ENCODE measurements around the gene CCNT1. TPM values are rescaled to one million over a fixed set of nuclear protein-coding genes. Genes with fewer than 3 reads are reported as not detected.
"Not testable (repeated sequence)": the region's sequence is repeated elsewhere in the genome, so short reads cannot be mapped to it uniquely, and the experiment has no call there.

Gene CCNT1
- total RNA-seq, 1 experiment from 2014 or later, result 16.7 TPM

DNA sequence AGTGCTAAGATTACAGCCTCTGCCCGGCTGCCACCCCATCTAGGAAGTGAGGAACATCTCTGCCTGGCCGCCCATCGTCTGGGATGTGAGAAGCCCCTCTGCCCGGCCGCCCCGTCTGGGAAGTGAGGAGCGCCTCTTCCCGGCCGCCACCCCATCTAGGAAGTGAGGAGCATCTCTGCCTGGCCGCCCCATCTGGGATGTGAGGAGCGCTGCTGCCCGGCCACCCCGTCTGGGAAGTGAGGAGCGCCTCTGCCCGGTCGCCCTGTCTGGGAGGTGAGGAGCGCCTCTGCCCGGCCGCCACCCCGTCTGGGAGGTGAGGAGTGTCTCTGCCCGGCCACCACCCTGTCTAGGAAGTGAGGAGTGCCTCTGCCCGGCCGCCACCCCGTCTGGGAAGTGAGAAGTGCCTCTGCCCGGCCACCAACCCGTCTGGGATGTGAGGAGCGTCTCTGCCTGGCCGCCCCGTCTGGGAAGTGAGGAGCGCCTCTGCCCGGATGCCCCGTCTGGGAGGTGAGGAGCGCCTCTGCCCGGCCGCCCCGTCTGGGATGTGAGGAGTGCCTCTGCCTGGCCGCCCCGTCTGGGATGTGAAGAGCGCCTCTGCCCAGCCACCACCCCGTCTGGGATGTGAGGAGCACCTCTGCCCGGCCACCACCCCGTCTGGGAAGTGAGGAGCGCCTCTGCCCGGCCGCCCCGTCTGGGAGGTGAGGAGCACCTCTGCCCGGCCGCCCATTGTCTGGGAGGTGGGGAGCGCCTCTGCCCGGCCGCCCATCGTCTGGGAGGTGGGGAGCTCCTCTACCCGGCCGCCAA, 74.6 kb downstream of the CCNT1 start:
- DNase-seq (ENCODE audit: low spot score), result not testable (repeated sequence)

DNA sequence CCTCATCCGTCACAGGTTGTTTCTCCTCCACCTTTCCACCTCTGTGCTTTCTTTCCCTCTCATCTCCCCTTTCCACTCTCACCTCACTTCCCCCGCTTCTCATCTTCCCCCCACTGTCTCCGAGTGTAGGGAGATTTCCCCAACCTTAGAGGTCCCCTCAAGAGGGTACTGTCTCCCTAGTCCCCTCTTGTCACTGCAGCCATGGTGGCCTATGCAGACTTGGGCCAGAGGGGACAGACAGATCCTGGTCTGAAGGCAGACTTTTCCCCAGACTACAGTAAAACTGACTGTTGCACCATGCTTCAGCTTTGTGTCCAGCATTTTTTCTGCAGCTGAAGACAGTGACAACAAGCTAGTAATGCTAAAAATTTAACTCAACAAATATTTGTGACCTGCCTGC, 75.7 kb downstream of the CCNT1 start:
- no peak for DNase-seq (ENCODE audit: low spot score)

DNA sequence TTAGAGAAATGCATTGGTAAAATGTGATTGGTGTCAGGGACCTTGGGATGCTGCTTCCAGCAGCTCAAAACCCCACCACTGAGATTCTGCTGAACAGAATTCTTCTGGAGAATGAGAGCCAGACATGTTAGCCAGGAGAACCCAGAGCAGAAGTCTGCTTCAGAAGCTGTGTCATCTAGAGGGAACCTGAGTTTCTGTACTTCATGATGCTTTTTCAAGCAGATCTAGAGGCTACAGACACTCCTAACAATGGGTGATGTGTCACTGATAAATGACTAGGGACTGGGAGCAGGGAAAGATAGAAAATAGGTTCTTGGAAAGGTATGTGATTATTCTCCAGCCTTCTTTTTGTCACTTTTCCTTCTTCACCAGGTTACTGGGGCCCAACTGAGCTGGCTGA, 76.1 kb downstream of the CCNT1 start:
- DNase-seq (ENCODE audit: low spot score), result no peak

Small RNA genes lying within 50 kb of the gene (small RNA-seq; reads per million reads assigned to genes)
- gene MIR1291, result not detected
- 1.9 reads per million, percentile 62 among the genes with 10 or more reads in this experiment for gene SNORA2A
- gene SNORA2B, result 0.65 reads per million
- 1.1 reads per million, percentile 39 among the genes with 10 or more reads in this experiment for gene SNORA2C

Other genes starting within 250 kb of the CCNT1 start
- not detected in 2 replicates for gene ANP32D, start 244.1 kb downstream of the CCNT1 start, total RNA-seq (2014; rRNA removed; shearing (Covaris generic))
- not detected in 2 replicates for gene C12orf54, start 234.2 kb downstream of the CCNT1 start, total RNA-seq (2014; rRNA removed; shearing (Covaris generic))
- not detected in 2 replicates for gene OR8S1, start 191.1 kb downstream of the CCNT1 start, total RNA-seq (2014; rRNA removed; shearing (Covaris generic))
- gene LALBA, start 146.7 kb downstream of the CCNT1 start, total RNA-seq (2014; rRNA removed; shearing (Covaris generic)), result not detected in 2 replicates
- gene KANSL2, start 34.5 kb downstream of the CCNT1 start, total RNA-seq (2014; rRNA removed; shearing (Covaris generic)), result 37.9 and 38.9 TPM in 2 replicates
- 46.3 and 47.4 TPM in 2 replicates for gene ADCY6, start 72.4 kb upstream of the CCNT1 start, total RNA-seq (2014; rRNA removed; shearing (Covaris generic))
- gene CACNB3, start 101.8 kb upstream of the CCNT1 start, total RNA-seq (2014; rRNA removed; shearing (Covaris generic)), result 19.8 and 22.4 TPM in 2 replicates
- gene DDX23, start 135.5 kb upstream of the CCNT1 start, total RNA-seq (2014; rRNA removed; shearing (Covaris generic)), result 103 and 104 TPM in 2 replicates
- gene RND1, start 149.2 kb upstream of the CCNT1 start, total RNA-seq (2014; rRNA removed; shearing (Covaris generic)), result 8.7 and 9.8 TPM in 2 replicates
- 16.5 and 19.1 TPM in 2 replicates for gene FKBP11, start 208.8 kb upstream of the CCNT1 start, total RNA-seq (2014; rRNA removed; shearing (Covaris generic))
- gene ARF3, start 240.8 kb upstream of the CCNT1 start, total RNA-seq (2014; rRNA removed; shearing (Covaris generic)), result 76.3 and 76.9 TPM in 2 replicates

Measured in HT-29 (cell line).